Iris pigment epithelial cell (primary cell): ENCODE results near the gene ERI3.

Source experiments
- DNase-seq: peaks from one replicate; pipeline ENCODE4 v3.0.0-alpha.2; 2011; ENCODE audit warnings: low read depth

Gene ERI3

DNA sequence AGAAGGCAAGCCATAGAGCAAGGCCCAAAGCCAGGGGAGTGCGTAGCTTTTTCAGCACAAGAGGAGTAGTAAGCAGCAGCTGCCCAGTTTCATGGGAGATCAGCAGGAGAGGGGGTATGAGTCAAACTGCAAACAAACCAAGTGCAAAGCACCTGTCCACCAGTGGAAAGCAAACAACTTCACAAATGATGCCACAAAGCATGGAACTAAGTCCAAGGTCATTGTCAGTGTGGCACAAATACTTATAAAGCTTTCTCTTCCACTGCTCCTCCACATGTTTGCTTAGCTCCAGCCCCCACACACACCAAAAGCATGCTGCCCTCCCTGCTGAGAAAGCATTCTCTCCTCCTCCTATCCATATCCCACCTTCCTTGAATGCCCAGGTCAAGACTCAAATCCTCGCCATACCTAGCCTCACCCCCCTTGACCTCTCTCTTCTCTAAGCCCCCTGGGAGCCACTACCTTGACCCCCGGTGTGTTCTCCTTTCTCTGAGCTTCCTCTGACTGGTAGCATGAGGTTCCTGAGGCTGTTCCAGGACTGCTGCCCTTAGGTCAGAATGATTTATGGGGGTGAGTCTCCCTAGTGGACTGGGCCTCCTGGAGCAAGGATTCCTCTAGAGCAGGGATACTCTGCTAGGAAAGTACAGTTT, 71.4 kb downstream of the ERI3 start:
- no peak for DNase-seq

DNA sequence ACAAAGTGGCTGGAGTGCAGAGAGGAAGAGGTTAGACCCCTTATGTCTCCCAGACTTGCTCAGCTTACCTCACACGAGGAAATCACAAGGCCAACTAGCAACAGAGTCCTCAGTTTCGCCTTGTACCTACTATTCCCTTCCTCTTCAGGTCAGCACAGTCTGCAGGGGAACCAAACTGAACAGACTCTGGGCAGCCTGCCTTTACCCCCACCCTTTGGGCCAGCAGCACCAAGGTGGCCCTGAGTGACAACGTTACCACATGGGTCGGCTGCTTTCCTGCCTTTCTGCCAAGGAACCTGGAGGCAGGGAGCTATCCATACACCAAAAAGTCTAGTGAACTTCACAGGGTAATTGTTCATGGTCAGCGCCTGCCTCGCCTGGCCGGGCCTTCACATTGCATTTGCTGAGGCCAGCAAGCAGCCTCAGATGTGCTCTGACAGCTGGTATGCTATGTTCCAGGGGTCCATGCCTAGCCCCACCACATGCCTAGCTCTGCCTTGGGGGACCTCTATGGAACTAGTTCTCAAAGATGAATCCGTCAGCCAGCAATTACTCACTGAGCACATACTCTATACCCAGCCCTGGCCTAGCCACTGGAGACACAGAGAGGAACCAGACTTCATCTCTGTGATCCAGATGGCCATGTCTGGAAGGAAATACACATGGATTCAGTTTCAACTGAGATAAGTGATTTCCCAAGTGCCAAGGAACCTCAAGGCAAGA, 72.2 kb downstream of the ERI3 start:
- DNase-seq: no peak

GRCh38 chr1:44281962-44282703, 72.9 kb downstream of the ERI3 start:
- no peak for DNase-seq

DNA sequence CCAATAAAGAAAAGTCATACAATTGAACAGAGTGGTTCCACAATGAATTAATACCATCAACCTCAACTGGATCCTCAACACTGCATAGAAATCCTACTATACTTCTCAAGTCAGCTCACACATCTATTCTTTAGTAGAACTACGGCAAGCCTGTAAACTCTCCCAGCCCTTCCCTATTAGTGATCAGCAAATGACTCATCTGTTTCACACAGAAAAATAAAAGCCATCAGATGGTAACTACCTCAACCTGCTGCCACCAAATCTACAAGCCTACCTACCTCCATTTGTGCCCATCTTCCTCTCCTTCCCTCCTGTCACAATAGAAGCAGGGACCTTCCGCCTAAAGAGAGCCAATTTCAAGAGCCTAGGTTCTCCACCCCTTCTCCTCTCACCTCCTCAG, 78.2 kb downstream of the ERI3 start:
- DNase-seq: peak; percentile 19

- DNase-seq: peak; percentile 22
These were observed 79.1 kb downstream of the ERI3 start for GRCh38 chr1:44275991-44276405.

- DNase-seq: no peak
These were observed 79.6 kb downstream of the ERI3 start for GRCh38 chr1:44275296-44275962.

- DNase-seq: no peak
These were observed 81.3 kb downstream of the ERI3 start for GRCh38 chr1:44273560-44274350.

DNA sequence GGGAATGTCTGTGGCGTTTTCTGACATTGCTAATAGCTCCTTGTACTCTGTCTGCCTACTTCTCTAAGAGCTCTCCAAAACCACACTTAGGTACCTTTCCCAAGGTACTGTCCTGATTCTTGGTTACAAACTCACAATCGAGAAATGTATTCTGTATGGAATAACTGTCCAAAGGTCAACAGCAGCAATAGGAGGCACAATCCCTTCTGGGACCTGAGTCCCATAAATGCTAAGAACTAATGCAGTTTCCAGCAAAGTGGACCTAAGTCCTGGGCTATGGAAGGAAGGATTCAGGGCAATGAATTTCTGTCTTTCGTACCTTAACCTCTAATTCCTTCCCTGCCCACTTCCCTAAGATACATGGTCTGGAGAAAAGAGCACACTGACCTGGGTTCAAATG, 82.1 kb downstream of the ERI3 start:
- no peak for DNase-seq

GRCh38 chr1:44271646-44272045, 83.4 kb downstream of the ERI3 start:
- DNase-seq: no peak

DNA sequence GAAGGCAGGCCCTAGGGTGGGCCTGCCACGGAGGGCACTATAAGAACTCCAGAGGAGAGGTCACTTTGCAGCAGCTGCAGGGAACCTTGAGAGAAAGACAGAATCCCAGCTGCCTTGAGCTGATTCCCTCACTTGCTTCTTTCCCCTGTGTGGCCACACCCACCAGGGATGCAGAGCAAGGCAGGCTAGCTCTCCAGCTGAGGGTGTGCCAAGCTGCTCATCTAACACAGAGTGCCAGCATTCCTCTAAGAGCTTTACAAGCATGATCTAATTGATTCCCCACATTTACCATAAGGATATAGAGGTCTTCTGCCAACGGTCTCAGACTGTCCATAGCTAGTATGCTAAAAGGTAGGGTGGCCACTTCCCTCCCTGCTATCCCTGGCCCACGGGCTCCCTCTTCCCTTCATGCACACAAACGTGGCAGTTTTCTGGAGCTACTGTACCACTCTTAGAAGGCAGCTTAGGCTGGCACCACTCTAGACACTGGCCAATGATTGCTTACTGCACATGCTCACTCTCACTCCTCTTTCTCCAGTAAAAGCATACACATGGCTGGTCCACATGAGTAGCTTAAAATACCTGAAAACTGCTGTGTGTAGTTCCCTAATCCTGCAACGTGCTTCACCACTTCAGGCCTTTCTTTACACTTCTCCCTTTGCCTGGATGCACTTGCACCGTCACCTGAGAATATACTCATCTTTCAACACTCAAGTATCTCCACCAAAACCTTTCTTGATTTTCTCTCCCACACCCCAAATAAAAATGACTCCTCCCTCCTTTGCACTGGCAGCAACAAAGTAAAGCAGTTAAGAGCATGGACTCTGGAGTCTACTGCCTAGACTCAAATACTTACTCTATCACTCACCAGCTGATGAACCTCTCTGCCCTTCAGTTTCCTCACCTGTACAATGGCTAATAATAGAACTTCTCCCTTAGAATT, 84.1 kb downstream of the ERI3 start:
- no peak for DNase-seq

DNA sequence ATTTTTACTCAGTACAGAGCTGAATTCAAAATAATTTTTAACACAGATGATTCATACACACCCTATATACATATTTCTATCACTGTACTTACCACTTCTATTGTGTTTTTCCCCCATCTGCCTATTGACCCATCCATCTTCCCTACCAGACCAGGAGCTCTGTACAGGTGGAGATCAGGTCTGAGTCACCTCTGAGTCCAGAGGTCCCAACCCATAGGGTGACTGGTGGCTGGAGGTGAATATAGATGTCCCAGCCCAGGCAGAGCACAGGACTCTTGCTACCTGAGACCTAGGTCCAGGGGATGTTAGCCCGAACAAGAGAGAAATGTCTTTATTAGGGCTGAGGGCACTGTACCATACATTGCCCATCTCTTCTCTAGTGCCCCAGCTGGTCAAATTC, 87.0 kb downstream of the ERI3 start:
- DNase-seq: no peak

GRCh38 chr1:44267438-44267837, 87.6 kb downstream of the ERI3 start:
- DNase-seq: no peak

DNA sequence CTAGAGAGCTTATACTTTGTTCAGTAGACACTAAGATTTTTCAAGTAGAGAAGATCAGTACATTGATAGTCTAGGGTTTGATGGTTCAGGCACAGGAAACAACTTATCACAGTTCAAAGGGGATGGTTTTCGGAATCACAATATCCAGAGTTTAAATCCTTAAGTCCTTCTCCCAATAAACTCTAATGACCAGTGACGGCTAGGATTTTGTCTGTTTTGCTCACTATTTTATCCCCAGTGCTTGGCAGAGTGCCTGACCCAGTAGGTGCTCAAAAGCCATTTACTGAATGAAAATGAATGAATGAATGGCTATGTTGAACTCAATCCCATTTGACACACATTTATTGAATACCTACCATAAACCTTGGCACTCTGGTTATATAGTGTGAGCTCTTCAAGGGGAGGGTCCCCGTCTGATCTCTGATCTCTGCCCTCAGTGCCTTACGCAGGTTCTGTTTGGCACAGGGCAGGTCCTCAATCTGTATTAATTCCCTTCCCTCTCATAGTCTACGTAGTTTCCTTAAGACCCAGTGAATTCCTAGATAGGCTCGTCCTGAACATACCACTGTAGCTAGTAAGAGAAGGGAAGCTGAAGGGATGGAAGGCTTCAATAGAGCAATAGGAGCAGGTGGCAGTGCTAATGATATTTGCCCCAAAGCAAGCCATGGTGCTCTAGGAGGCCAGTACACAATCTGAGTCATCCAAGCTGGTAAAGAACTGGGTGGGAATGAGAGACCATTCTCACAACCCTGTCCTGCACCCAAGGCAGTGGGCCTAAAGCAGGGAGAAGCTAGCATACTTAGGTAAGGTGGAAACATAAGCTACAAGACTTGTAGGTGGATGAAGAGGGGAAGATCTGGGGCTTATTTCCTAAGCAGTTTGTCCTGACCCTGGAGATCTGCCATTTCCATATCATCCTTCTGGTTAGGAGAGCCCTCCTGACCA, 88.4 kb downstream of the ERI3 start:
- DNase-seq: no peak

- DNase-seq: no peak
These were observed 89.2 kb downstream of the ERI3 start for GRCh38 chr1:44265656-44266358.

GRCh38 chr1:44264451-44264771, 90.6 kb downstream of the ERI3 start:
- no peak for DNase-seq

GRCh38 chr1:44263568-44264450, 91.2 kb downstream of the ERI3 start:
- no peak for DNase-seq

DNA sequence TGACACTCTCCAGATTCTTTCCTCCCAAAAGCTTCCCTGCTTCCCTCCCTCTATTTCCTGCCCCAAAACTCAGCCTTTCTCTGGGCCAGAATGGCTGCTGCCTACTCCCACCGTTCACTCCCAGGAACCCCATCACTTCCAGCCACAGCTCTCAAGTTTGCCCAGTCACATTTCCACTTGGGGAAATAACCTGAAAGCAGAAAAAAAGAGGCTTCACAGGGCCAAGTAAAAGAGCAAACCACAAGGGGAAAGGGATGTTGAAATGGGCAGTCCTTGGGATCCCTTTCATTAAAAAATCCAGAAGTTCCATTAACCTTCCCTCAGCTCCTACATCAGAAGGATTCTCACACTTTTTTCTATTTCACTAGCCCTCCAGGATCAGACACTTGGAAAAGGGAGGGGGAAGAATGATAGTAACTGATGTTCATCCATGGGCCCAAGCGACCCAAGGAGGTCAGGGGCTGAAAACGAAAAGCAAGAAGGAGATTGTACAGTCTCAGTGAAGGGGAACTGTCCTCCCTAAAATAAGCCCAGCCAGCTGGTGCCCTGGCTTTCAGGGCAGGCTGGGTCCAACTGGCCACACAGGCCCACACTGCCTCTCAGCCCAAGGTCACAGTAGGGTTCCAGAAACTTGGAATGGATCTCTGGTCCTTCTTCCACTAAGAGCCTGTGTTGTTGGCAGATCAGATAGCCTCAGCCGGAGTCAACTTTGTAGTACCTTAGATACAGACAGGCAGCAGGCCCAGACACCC, 92.1 kb downstream of the ERI3 start:
- no peak for DNase-seq
